Kidney (tissue), 14 donors: ENCODE results near the gene GDPD5. TPM values are rescaled to one million over a fixed set of nuclear protein-coding genes. Genes with fewer than 3 reads are reported as not detected.

Experiments
- DNase-seq, 5 donors: peaks; one replicate each; pipeline ENCODE4 v3.0.0-alpha.2; 2013 to 2020
- FAIRE-seq: peaks from 2 replicates; lab custom pipeline; 2012; peaks lifted over from hg19 to GRCh38; lab: Jason Lieb, UNC
- H3K27ac ChIP-seq, 2 donors: one replicate each; pipeline ENCODE4 v1.7.0; 2013; ENCODE audit warnings: low read depth in 2 of 2, low read length in 2 of 2, inconsistent platforms in 1 of 2
- H3K27me3 ChIP-seq: one replicate; pipeline ENCODE4 v1.7.1; 2013; ENCODE audit warnings: low read length, inconsistent platforms; ENCODE audit not compliant: control insufficient read depth, insufficient read depth
- H3K36me3 ChIP-seq, 3 donors: one replicate each; pipeline versions ENCODE4 v1.7.0 to v1.7.1; 2013; ENCODE audit warnings: low read length in 3 of 3, control low read depth in 1 of 3, inconsistent platforms in 1 of 3; ENCODE audit not compliant: insufficient read depth in 3 of 3, control insufficient read depth in 2 of 3
- H3K4me1 ChIP-seq, 3 donors: one replicate each; pipeline versions ENCODE4 v1.7.0 to v1.7.1; 2013; ENCODE audit warnings: low read length in 3 of 3, inconsistent platforms in 1 of 3, low read depth in 1 of 3; ENCODE audit not compliant: control insufficient read depth in 2 of 3, insufficient read depth in 2 of 3
- H3K4me3 ChIP-seq, 3 donors: one replicate each; pipeline versions ENCODE4 v1.7.0 to v1.8.1; 2013; ENCODE audit warnings: low read length in 3 of 3, control low read depth in 1 of 3, inconsistent platforms in 1 of 3
- H3K9ac ChIP-seq, 3 donors: one replicate each; pipeline versions ENCODE4 v1.7.0 to v1.7.1; 2013; ENCODE audit warnings: low read length in 3 of 3, control low read depth in 1 of 3, inconsistent platforms in 1 of 3
- H3K9me3 ChIP-seq, 3 donors: one replicate each; pipeline versions ENCODE4 v1.7.0 to v1.7.1; 2013; ENCODE audit warnings: low read length in 3 of 3, control low read depth in 1 of 3, inconsistent platforms in 1 of 3; ENCODE audit not compliant: control insufficient read depth in 2 of 3, insufficient read depth in 1 of 3
- intact Hi-C: fragments of 100-400 bp; cut with DNase I; formaldehyde crosslinking; loops from one replicate; pipeline ENCODE4 v1.11.1; 2022
- polyA plus RNA-seq: library from polyadenylated mRNA; stranded (reverse); fragments of 350-450 nt; fragmentation: Illumina TruSeq; extraction: RNeasy Lipid Tissue Mini Kit (QIAGEN cat#74804); gene quantifications from one replicate; pipeline ENCODE4 v1.2.3, GENCODE V29; 2014; ENCODE audit warnings: low read depth, low replicate concordance; ENCODE audit not compliant: insufficient read depth
- total RNA-seq: library from RNA; stranded (reverse); fragmentation: NEBNext Ultra II Directional; extraction: Animal tissue kit (Norgen Biotek cat#: 25700); gene quantifications from one replicate; pipeline ENCODE4 v1.2.1, GENCODE V29; 2021
- TF ChIP-seq, protein P1 (sequence below): IDR thresholded peaks from 3 replicates; pipeline ENCODE4 v1.5.1; 2012; ENCODE audit warnings: mild to moderate bottlenecking, moderate library complexity, borderline replicate concordance; ENCODE audit not compliant: insufficient read depth; ENCODE audit errors: extremely low read depth
- donor health status: control.
- donor health status: control.
- donor health status: control.
- donor health status: control.
- donor health status: control.
- donor health status: DM: yes; HTN: yes; CAD: no.
- donor health status: Normal renal cell carcinoma (clear cell type).

GDPD5 gene
- total and polyA plus RNA-seq, 2 donors from 2014 or later = 3.9 to 11.4 TPM

GRCh38 chr11:75565221-75565814 is 39.6 kb upstream of the GDPD5 start:
- FAIRE-seq = no peak
- Histone ChIP-seq H3K4me1 (peaks cover 2 to 47% (median 36%) of the 10 kb centered on the region in 3 donors), H3K36me3 (peaks cover 5 to 33% (median 27%) of the 10 kb centered on the region in 3 donors), H3K9me3 (no peaks in the 10 kb centered on the region), H3K27me3 (no peaks in the 10 kb centered on the region), H3K4me3 (peak overlapping the region in 2 of 3 donors; percentile 51 to 99), H3K27ac (peak overlapping the region; percentile 82 to 100), H3K9ac (peak overlapping the region in 2 of 3 donors; percentile 1 to 4)
- TF ChIP-seq, protein P1, sequence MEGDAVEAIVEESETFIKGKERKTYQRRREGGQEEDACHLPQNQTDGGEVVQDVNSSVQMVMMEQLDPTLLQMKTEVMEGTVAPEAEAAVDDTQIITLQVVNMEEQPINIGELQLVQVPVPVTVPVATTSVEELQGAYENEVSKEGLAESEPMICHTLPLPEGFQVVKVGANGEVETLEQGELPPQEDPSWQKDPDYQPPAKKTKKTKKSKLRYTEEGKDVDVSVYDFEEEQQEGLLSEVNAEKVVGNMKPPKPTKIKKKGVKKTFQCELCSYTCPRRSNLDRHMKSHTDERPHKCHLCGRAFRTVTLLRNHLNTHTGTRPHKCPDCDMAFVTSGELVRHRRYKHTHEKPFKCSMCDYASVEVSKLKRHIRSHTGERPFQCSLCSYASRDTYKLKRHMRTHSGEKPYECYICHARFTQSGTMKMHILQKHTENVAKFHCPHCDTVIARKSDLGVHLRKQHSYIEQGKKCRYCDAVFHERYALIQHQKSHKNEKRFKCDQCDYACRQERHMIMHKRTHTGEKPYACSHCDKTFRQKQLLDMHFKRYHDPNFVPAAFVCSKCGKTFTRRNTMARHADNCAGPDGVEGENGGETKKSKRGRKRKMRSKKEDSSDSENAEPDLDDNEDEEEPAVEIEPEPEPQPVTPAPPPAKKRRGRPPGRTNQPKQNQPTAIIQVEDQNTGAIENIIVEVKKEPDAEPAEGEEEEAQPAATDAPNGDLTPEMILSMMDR = no peak
- intact Hi-C loops = no loop called here
- peak in 3 of 5 donors; percentile 49 to 89 (median 78) for DNase-seq

- peak overlapping the region; percentile 82 to 99 (median 94) for H3K4me3 ChIP-seq
Observed at GRCh38 chr11:75563978-75564552, 38.3 kb upstream of the GDPD5 start.

DNA sequence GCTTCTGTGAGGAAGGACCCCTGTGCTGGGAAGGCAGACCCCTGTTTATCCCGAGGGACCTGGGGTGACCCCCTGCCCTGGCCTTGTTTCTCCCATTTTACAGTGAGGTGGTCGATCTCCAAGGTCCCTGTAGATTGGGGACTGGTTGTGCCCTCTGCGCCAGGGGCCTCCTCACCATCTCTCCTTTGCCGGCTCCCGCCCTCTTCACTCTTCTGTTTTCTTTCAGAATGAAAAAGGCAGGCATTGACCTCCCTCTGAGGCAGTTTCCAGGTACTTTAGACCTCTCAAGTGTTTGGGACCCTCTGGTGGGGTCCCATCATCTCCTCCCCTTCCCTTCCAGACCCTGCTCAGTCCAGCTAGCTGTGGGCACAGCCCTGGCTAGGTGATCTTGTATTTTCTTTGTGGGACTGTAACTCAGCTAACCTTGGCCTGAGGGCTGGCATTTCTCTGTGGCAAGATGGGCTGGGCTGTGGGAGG is 37.8 kb upstream of the GDPD5 start:
- Histone ChIP-seq H3K27me3 (no peaks in the 10 kb centered on the region), H3K4me1 (peaks cover 2 to 51% (median 47%) of the 10 kb centered on the region in 3 donors), H3K36me3 (peaks cover 3 to 18% (median 12%) of the 10 kb centered on the region in 3 donors), H3K9ac (peak overlapping the region; percentile 82 to 99 (median 91)), H3K9me3 (no peaks in the 10 kb centered on the region), H3K4me3 (peak overlapping the region; percentile 82 to 99 (median 94)), H3K27ac (peak overlapping the region; percentile 100)
- TF ChIP-seq, protein P1 = no peak
- no peak for FAIRE-seq
- no peak for DNase-seq
- intact Hi-C loops = no loop called here

More at GRCh38 chr11:75563978-75564552, 38.3 kb upstream of the GDPD5 start:
- Histone ChIP-seq H3K4me1 (peaks cover 2 to 51% (median 42%) of the 10 kb centered on the region in 3 donors), H3K9ac (peak overlapping the region; percentile 82 to 99 (median 91)), H3K27me3 (no peaks in the 10 kb centered on the region), H3K36me3 (peaks cover 3 to 23% (median 17%) of the 10 kb centered on the region in 3 donors), H3K27ac (peak overlapping the region; percentile 100), H3K9me3 (no peaks in the 10 kb centered on the region)
- DNase-seq = peak; percentile 83 to 88 (median 86)
- intact Hi-C loops = no loop called here
- TF ChIP-seq, protein P1 = peak; percentile 24
- no peak for FAIRE-seq
